Heart left ventricle (tissue), 13 donors: ENCODE results near the gene CXCR6.

ENCODE experiments used
- CTCF ChIP-seq, 12 donors: fragments of 200-600 bp; sonication (generic) in 4 of 12; IDR thresholded peaks; one replicate each; pipeline versions ENCODE4 v1.5.0 to v1.8.0; 2018 to 2022; ENCODE audit warnings: antibody characterized with exemption in 12 of 12, mild to moderate bottlenecking in 5 of 12
- POLR2A ChIP-seq, 2 donors: fragments of 450-650 bp; IDR thresholded peaks; one replicate each; pipeline ENCODE4 v1.6.1; 2017; ENCODE audit warnings: antibody characterized with exemption in 2 of 2, mild to moderate bottlenecking in 2 of 2, moderate library complexity in 2 of 2
- donor health status: ischemic (EF 13 %, LVEDD 7.1; RV severe dilation, severe dysfunction).
- donor health status: DM: no; HTN: yes; CAD: no.
- donor health status: DM: no; HTN: no; CAD: no.
- donor health status: ischemic (EF 25% LVEDD 6.9; RV normal size, moderate dysfunction).
- donor health status: ischemic (EF 25% LVEDD 5.7; RV mildly dilated, moderate dysfunction).
- donor health status: ischemic (EF 35%, LVEDD 5.7; RV mildly dilated, moderate dysfunction).
- donor health status: nonischemic (EF 11% LVEDD 7.7; RV severe dilation, severe dysfunction).
- donor health status: DM: yes; HTN: yes; CAD: no.
- donor health status: PGD.
- donor health status: ischemic (EF 29% LVEDD 5.4; RV normal size, mild dysfunction).
- donor health status: nonischemic (EF 23%, LVEDD 6.1; RV moderate dilation, normal function).

GRCh38 chr3:45960289-45960688 is 17.0 kb downstream of the CXCR6 start:
- TF ChIP-seq CTCF (IDR thresholded peaks at IDR 0.05) (no peak), POLR2A (IDR thresholded peaks at IDR 0.05) (no peak)
